HepG2 (cell line): ENCODE data around the gene TUBG1. TPM values are rescaled to one million over a fixed set of nuclear protein-coding genes. Genes with fewer than 3 reads are reported as not detected.

Experiments
- ATAC-seq: fragments of 200-7000 bp; cut with Tn5 transposase; 3 replicates; pipeline ENCODE4 v1.9.1; 2020; ENCODE audit warnings: mild to moderate bottlenecking, moderate library complexity
- BruUV-seq: library from RNA; stranded (reverse); fragments of 400-500 nt; replicated peaks from 2 replicates; lab custom pipeline; 2021; lab: Mats Ljungman, UMichigan
- CTCF ChIA-PET: fragments of 300-600 bp; formaldehyde crosslinking; extraction: SDS; loops from one replicate; lab custom pipeline; 2021; ENCODE audit warnings: low total read pairs, inconsistent platforms, low intra/inter-chr PET ratio; lab: Yijun Ruan, JAX
- POLR2A ChIA-PET: fragments of 350-600 bp; sonication (Branson Sonifier 250); formaldehyde crosslinking; loops from one replicate; lab custom pipeline; 2020; ENCODE audit warnings: antibody characterized with exemption, inconsistent platforms; lab: Yijun Ruan, JAX
- DNase-seq: peaks from one replicate; pipeline ENCODE4 v3.0.0-alpha.2; 2015; ENCODE audit warnings: low spot score
- FAIRE-seq: peaks from 3 replicates; lab custom pipeline; 2011; peaks lifted over from hg19 to GRCh38; lab: Jason Lieb, UNC
- H2AFZ ChIP-seq: one replicate; pipeline ENCODE4 v1.6.1; 2011; ENCODE audit warnings: low read length, inconsistent platforms
- H3K27ac ChIP-seq: fragments of 300-600 bp; 3 replicates; pipeline ENCODE4 v1.8.0; 2011; ENCODE audit warnings: mixed run types, mild to moderate bottlenecking, mixed read lengths, low read length, inconsistent platforms; ENCODE audit not compliant: insufficient read depth; ENCODE audit errors: extremely low read length
- H3K27me3 ChIP-seq, 2 experiments: fragments of 200-600 bp in 1 of 2; 2 replicates in 1 of 2; 3 replicates in 1 of 2; pipeline versions ENCODE4 v1.6.0 to v1.8.0; 2011; ENCODE audit warnings: low read length in 2 of 2, mild to moderate bottlenecking in 2 of 2, moderate library complexity in 2 of 2, inconsistent platforms in 1 of 2; ENCODE audit not compliant: insufficient read depth in 2 of 2, control insufficient read depth in 1 of 2
- H3K36me3 ChIP-seq, 2 experiments: fragments of 200-600 bp in 1 of 2; replicated peaks in 1 of 2; 2 replicates in 1 of 2; 3 replicates in 1 of 2; pipeline versions ENCODE4 v1.5.1 to v1.8.0; 2011; ENCODE audit warnings: low read length in 2 of 2, inconsistent platforms in 1 of 2; ENCODE audit not compliant: insufficient read depth in 2 of 2, control insufficient read depth in 1 of 2
- H3K4me1 ChIP-seq: 2 replicates; pipeline ENCODE4 v1.5.1; 2012; ENCODE audit warnings: low read length, inconsistent platforms; ENCODE audit not compliant: insufficient read depth
- H3K4me2 ChIP-seq: 2 replicates; pipeline ENCODE4 v1.6.0; 2011; ENCODE audit warnings: low read depth, low read length, inconsistent platforms
- H3K4me3 ChIP-seq, 3 experiments: fragments of 200-600 bp in 1 of 3; sonication (generic), shearing (Covaris generic) in 1 of 3; replicated peaks in 1 of 3; 2 replicates each; pipeline ENCODE4 v1.5.1; 2011 to 2016; ENCODE audit warnings: low read length in 3 of 3, inconsistent platforms in 2 of 3, low read depth in 2 of 3, mild to moderate bottlenecking in 2 of 3, control low read depth in 1 of 3, mixed read lengths in 1 of 3; ENCODE audit not compliant: insufficient read depth in 1 of 3
- H3K79me2 ChIP-seq: one replicate; pipeline ENCODE4 v1.6.1; 2011; ENCODE audit warnings: low read length, inconsistent platforms; ENCODE audit not compliant: insufficient read depth
- H3K9ac ChIP-seq: 2 replicates; pipeline ENCODE4 v1.6.0; 2011; ENCODE audit warnings: mild to moderate bottlenecking, low read depth, low read length, inconsistent platforms; ENCODE audit not compliant: insufficient read depth
- H3K9me3 ChIP-seq: 2 replicates; pipeline ENCODE4 v1.5.1; 2012; ENCODE audit warnings: mild to moderate bottlenecking, low read length
- H4K20me1 ChIP-seq: 2 replicates; pipeline ENCODE4 v1.6.0; 2011; ENCODE audit warnings: inconsistent platforms, mild to moderate bottlenecking, low read length, moderate library complexity; ENCODE audit not compliant: insufficient read depth
- CEBPZ ChIP-seq: IDR thresholded peaks from 2 replicates; pipeline ENCODE4 v1.6.1; 2012; ENCODE audit warnings: low read length, improper control_type of control experiment
- GABPB1 ChIP-seq: IDR thresholded peaks from 2 replicates; pipeline ENCODE4 v1.6.1; 2016; ENCODE audit warnings: mild to moderate bottlenecking, missing genetic modification reagents, moderate library complexity, missing compliant biosample characterization
- GLMP ChIP-seq: sonication (generic); formaldehyde crosslinking; IDR thresholded peaks from 2 replicates; pipeline ENCODE4 v1.9.0; 2021; ENCODE audit warnings: missing genetic modification reagents, mild to moderate bottlenecking, borderline replicate concordance
- KLF11 ChIP-seq: IDR thresholded peaks from 2 replicates; pipeline ENCODE4 v1.6.1; 2016; ENCODE audit warnings: missing compliant biosample characterization
- TEAD3 ChIP-seq: optimal IDR thresholded peaks from 2 replicates; pipeline ENCODE3; 2016; ENCODE audit warnings: borderline replicate concordance
- YEATS4 ChIP-seq: sonication (generic); formaldehyde crosslinking; IDR thresholded peaks from 2 replicates; pipeline ENCODE4 v1.4.0; 2020; ENCODE audit warnings: missing genetic modification reagents, borderline replicate concordance
- ZNF558 ChIP-seq: sonication (generic); formaldehyde crosslinking; IDR thresholded peaks from 2 replicates; pipeline ENCODE4 v1.9.0; 2022; ENCODE audit warnings: mild to moderate bottlenecking, missing genetic modification reagents, borderline replicate concordance
- ZNF678 ChIP-seq: sonication (generic); formaldehyde crosslinking; IDR thresholded peaks from 2 replicates; pipeline ENCODE4 v1.4.0; 2020; ENCODE audit warnings: mild to moderate bottlenecking, missing genetic modification reagents
- WGBS: methylation state at CpG from one replicate; pipeline ENCODE4 v1.1.6; 2017; ENCODE audit warnings: low lambda C conversion rate; 5-methylcytosine and 5-hydroxymethylcytosine counted together
- in situ Hi-C: cut with HindIII; loops from 2 replicates; pipeline ENCODE4 v1.10.0; 2017; ENCODE audit warnings: low pct_unique_long_range_greater_than_20kb; ENCODE audit not compliant: extremely low pct_ligation_motif_present
- intact Hi-C: fragments of 100-400 bp; cut with micrococcal nuclease; formaldehyde crosslinking; loops from one replicate; pipeline ENCODE4 v1.10.0; 2022; ENCODE audit not compliant: unreplicated experiment
- polyA plus RNA-seq, 8 experiments: library from polyadenylated mRNA; depleted of rRNA in 3 of 8; stranded (reverse) in 7 of 8; unstranded in 1 of 8; fragments of >200 nt; fragmentation: Illumina TruSeq in 4 of 8; extraction: Trizol in 4 of 8; gene quantifications; 2 replicates each; pipeline versions ENCODE4 v1.2.1 to v1.2.3, GENCODE V29; 2011 to 2016; ENCODE audit warnings: low read depth in 4 of 8, missing spikeins in 1 of 8, mixed read lengths in 1 of 8; ENCODE audit not compliant: insufficient read depth in 1 of 8
- total RNA-seq, 5 experiments: library from RNA; depleted of rRNA; stranded (reverse); fragments of >200 nt; fragmentation: Illumina TruSeq; extraction: Trizol; gene quantifications; 2 replicates each; pipeline ENCODE4 v1.2.3, GENCODE V29; 2016; ENCODE audit warnings: low read depth in 1 of 5

The TUBG1 gene
- total and polyA plus RNA-seq, 2 of the 13 experiments (the other 11 are each of a cell fraction or from before 2014, with no cell fraction given): 74.1 to 137 TPM

- TF ChIP-seq ZNF678 (CRISPR knock-in tag) (no peak), TEAD3 (CRISPR knock-in tag) (no peak), YEATS4 (CRISPR knock-in tag) (no peak), KLF11 (no peak), GABPB1 (CRISPR knock-in tag) (no peak), GLMP (CRISPR knock-in tag) (no peak), CEBPZ (no peak), ZNF558 (CRISPR knock-in tag) (no peak)
- TF ChIP-seq, all 625 proteins: peak for 0
- Histone ChIP-seq H3K9ac (no peak overlapping the region), H3K4me2 (no peak overlapping the region), H2AFZ (no peak overlapping the region), H3K4me1 (peaks cover 35% of the 10 kb centered on the region), H3K27ac (no peak overlapping the region), H3K9me3 (0 out of 2 replicates have a peak, but pooled peaks cover 5% of the 10 kb centered on the region), H3K36me3 (peaks cover 4 to 13% of the 10 kb centered on the region in 2 experiments; a peak in 4 of 5 replicates), H3K4me3 (no peak overlapping the region), H4K20me1 (no peaks in the 10 kb centered on the region), H3K27me3 (peaks cover 0 to 5% of the 10 kb centered on the region in 2 experiments; a peak in 2 of 5 replicates), H3K79me2 (no peaks in the 10 kb centered on the region)
- ChIA-PET CTCF (no interaction called here), POLR2A (interaction anchor here (1.6 to 4.5 kb wide), 5 partner anchors 11 to 93 kb away, joined by 11 to 65 read pairs (median 16); partner anchors contain the start of genes PLEKHH3, RETREG3 and TUBG1)
- in situ Hi-C loops: no loop called here
- DNase-seq (no peak), FAIRE-seq (no peak), ATAC-seq (no peak)
- no TSS peak for BruUV-seq
- WGBS: 86% methylated on average over 9 of the region's 9 CpGs
- intact Hi-C loops: loop anchor here (5.0 kb wide), 1 partner anchor 41 kb away; no protein-coding TSS in a partner anchor
These were observed 48.5 kb downstream of the TUBG1 start for GRCh38 chr17:42657824-42658588.
